GM18858 (cell line): ENCODE measurements around the gene MFAP3.

ENCODE experiments used
- ATAC-seq: cut with Tn5 transposase; IDR thresholded peaks from one replicate; pipeline ENCODE4 v1.9.1; 2021; ENCODE audit not compliant: unreplicated experiment

The MFAP3 gene

GRCh38 chr5:154090656-154091055, 51.9 kb downstream of the MFAP3 start:
- no peak for ATAC-seq

- ATAC-seq = no peak
These were observed 53.8 kb downstream of the MFAP3 start for GRCh38 chr5:154092356-154093141.

GRCh38 chr5:154093142-154093532, 54.4 kb downstream of the MFAP3 start:
- no peak for ATAC-seq

GRCh38 chr5:154095904-154096303, 57.1 kb downstream of the MFAP3 start:
- ATAC-seq = no peak

GRCh38 chr5:154097031-154097430, 58.3 kb downstream of the MFAP3 start:
- no peak for ATAC-seq

GRCh38 chr5:154098465-154098864, 59.7 kb downstream of the MFAP3 start:
- no peak for ATAC-seq

- ATAC-seq = no peak
These were observed 62.4 kb downstream of the MFAP3 start for GRCh38 chr5:154101184-154101583.

GRCh38 chr5:154103233-154103632, 64.5 kb downstream of the MFAP3 start:
- no peak for ATAC-seq
